GM21619 (cell line): ENCODE results near the gene VSIG4.
A peak's percentile ranks its signal among the peaks of the same experiment; 100 is the strongest.

Experiments
- ATAC-seq: cut with Tn5 transposase; IDR thresholded peaks from one replicate; pipeline ENCODE4 v1.9.1; 2021; ENCODE audit not compliant: unreplicated experiment

Gene VSIG4

DNA sequence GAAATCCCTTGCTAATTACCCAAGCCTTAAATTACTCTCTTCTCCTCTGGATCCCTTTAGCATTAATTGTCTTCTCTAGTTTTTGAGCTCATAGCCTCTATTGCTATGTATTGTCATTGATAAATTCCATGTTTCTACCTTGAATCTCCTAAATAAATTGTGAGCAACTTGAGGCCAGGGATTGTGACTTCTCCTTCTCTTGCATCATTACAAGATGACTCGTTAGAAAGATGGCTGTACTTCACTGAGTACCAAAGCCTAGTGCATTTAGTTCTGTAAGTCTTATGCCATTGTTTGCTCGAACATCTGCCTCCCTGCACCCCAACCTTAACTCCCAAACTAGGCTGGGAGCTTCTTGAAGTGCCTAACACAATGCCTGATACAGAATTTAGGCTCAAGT, 15.3 kb downstream of the VSIG4 start:
- no peak for ATAC-seq

DNA sequence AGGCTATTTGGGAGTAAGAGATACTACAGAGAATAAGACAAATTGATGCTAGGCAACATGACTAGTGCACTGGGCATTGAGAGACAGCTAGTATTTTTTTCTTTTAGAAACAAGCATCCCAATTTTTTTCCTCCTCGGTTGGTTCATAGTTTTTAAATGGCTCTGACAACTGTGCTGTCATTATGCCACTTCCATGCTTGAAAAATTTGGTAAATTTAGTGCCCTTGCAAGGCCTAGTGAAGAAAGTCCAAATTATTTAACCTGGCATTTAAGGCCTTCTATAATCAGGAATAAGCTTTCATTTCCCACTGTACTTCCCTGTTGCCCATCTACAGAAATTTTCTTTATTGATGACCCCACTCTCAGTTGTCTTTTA, 15.8 kb downstream of the VSIG4 start:
- no peak for ATAC-seq

DNA sequence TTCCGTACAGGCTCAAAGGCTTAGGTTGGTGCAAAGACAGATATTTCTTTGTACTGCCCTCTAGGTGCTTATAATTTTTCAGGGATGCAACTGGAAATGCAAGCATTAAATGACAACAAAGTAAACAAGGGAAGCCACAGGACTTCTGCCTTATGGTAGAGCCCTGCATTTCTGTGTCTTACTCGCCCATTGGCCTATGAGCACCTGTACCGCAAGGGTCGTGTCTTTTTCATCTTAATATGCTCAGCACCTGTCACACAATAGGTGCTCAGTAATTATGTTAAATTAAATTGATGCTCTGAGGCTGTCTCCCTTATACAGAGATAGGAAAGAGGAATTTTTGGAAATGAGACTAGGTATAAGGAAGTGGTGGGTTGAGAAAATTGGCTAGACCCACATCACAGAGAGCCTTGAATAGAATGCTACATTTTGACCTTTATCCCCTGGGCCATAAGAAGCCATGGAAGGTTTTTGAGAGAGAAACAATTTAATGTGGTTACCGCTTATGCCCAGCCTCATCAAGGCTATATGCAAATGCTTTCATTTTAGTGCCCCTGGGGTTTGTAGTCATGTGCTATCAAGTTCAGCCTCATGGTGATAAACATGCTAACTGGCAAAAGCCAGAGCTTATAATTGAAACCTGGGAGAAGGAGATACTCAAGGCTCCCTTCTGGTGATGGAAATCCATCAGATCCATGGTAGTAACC, 16.3 kb downstream of the VSIG4 start:
- no peak for ATAC-seq

DNA sequence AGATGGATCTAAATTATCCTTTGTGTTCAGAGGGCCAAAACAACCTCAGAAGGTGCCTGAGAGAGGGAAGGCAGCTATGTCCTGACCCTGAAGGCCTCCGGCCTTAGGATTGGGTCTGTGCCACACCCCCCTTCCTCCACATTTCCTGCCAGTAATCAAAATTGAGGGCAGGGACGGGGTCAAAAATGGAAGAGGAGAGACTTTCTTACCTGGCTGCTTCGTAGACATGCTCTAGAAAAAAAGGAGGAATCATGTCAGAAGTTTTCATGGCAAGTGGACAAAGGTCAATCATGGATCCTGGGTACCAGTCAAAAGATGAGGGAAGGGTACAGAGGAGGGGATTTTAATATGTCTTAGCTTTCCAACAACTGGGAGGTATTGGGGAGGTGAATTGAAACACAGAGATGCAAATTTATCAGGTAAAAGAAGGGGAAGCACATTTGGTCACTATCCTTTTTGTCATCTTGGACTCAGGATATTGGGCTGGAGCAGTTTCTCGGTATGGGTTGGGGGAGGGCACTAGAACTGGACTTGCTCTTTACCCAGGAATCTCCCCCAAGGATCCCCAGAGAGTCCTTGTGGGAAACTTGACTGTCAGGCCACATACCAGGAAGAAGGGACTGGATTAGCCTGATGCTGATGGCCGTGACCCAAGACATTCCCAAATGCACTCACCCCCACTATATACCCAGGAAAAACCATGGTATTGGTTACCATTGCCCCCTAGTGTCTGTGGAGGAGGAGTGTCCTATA, 17.1 kb downstream of the VSIG4 start:
- no peak for ATAC-seq

DNA sequence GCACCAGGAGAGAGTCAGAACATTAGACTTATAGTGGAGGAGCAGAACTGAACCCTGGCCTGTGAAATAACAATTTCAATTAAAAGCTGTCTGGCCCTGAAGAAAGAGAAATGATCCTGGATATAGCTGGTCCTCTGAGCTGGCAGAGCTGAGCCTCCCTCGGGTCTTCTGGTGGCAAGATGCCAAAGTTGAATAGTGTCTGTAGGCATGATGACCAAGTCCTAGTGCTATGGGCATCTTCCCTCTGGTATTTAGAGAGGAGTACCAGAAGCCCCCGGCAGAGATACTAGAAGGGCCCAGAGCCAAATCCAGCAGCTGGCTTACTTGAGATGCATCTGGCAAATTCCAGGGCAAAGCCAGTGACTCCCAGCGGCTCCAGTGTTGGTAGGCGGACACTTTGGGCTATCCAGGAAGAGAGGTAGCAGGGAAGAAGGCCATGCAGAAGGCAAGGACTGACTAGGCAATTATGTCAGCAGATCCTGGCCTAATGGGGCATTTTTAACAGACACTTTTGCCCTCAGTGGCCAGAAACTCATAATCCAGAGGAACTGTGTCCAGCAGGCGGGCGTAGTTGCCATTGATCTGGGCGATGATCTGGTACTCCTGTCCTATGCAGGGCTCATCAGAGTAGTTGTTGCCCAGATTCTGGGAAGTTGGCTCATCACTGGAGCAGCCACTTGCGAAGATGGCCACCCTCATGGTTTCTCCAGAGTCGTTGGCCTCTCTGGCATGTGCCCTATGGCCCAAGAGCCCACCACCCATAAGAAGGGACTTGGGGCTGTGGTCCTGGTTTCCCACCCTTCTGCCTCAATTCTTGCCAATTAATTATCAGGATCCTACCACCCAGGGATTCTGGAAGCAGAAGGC, 17.9 kb downstream of the VSIG4 start:
- ATAC-seq = no peak

GRCh38 chrX:66021401-66021764, 18.5 kb downstream of the VSIG4 start:
- ATAC-seq = no peak

DNA sequence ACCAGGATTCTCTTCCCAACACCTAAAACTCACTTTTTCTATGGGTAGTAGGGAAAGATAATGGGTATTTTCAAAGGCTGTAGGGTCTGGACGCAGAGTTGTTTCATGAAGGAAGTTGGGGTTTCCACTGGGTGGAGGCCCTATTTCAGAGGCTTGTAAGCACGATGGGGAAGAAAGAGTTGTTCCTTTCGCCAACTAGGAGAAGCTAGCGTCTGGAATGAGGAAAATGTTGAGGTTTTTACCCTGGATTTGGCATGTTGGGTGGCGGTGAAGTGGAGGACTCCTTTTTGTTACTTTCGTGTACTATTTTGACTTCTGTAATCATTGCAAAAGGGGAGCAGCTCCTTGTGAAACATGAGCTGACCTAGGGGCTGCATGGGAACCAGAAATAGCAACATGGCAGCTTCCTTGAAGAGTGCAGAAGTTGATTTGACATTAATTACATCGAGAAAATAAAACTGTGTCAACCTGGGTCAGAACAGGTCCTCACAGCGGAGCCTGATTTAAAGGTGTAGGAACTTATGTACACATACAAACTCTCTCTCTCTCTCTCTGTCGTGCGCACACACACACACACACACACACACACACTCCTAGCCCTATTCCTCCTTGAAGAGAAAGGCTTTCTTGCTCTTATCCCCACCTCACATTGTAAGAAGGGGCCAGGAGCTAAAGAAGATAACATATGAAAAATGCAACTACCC, 19.1 kb downstream of the VSIG4 start:
- no peak for ATAC-seq

DNA sequence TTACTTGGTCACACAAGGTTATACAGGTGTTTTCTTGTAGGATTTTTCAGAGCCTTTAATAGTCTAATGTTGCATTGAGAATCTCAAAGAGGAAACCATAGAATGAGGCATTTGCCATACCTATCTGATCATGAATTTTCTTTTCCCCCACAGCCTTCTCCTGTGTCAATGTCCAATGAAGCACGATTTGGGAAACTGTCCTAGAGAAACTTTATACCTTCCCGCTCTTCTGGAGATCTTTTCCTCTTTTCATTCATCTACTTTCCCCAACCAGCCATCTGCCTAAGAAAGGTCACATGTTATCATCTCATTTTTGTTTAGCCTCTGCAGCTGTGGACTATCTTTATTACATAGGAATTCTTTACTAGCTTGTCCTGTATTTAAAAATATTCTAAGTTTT, 19.9 kb downstream of the VSIG4 start:
- no peak for ATAC-seq

DNA sequence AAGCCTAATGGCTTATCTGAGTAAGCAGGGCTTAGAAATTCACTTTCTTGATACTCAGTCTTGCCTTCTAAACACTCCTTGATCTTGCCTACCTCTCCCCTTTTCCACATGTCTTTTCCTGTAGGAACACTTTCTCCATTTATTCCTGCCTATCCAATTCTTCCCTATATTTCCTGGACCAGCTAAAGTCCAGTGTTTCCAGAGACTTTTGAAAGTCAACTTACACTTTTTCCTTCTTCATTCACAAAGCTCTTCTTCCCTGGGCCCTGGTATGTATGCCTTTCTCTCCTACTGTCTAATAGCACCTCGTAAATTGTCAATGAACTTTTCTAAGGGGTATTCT, 20.6 kb downstream of the VSIG4 start:
- ATAC-seq = no peak

- ATAC-seq = no peak
Observed at GRCh38 chrX:66018585-66019309, 21.1 kb downstream of the VSIG4 start.

GRCh38 chrX:66017659-66018170, 22.2 kb downstream of the VSIG4 start:
- ATAC-seq = no peak

DNA sequence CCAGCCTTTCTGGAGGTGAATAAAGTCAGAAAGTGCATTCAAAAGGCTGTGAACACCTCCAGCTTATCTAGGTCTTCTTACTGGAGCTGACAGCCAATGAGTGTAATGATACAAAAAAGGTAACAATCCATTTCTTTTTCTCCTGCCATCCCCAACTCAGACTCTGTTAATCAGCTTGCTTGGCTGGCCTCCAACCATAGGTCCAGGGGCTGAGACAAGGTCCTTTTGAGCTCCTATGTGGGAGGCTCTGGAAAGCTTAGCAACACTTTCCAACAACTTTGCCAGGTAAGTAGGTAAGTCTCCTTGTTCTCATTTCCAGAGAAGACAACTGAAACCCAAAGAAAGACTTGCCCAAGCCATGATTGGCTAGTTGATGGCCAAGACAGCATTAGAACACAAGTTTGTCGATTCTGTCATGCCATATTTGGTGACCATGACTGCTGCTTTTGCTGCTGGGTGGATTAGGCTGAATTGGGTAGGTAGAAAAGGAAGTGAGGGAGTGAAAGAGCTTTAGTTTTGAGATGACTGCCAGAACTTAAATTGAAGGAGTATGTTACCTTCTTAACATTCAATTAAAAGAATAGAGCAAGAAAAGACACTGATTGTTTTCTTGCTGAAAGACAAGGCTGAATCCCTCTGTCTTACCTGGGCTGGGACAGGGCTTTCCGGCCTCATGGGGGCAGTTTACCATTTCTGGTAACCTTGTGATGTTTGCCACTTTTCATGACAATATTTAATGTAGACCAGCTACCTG, 22.8 kb downstream of the VSIG4 start:
- peak; percentile 21 for ATAC-seq

DNA sequence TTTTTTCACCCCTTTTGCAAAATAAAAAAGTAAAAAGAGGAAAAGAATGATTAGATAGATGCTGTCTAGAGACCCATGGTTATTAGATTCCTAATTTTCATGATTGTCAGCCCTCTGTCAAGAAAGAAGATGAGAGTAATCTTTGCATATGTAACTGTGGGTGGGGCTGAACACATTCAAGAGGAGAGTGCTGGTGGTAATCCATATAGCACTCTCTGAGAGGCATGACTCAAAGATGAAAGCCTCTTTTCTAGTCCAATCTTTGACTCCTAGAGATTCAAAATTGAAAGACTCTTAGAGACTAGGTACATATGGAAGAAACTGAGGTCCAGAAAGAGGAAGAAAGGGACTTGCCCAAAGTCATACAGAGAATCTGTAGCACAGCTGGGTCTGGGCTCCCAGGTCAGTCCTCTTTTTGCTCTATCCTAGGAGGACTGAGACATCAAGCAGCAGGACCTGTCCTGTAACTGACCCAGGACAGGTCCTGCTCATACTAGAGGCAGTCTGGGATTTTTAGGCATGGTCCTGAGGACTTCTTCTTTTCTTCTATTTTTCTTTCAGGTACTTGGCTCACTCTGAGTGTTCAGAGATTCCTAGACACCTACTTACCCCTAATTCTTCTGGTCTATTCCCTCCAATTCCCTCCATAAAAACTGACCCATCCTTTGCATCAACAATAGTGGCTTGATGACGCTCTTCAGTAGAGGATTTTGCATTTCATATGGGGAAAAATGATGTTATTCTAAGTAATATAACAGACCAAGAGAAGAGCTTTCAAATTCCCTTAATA, 23.8 kb downstream of the VSIG4 start:
- ATAC-seq = peak; percentile 33

DNA sequence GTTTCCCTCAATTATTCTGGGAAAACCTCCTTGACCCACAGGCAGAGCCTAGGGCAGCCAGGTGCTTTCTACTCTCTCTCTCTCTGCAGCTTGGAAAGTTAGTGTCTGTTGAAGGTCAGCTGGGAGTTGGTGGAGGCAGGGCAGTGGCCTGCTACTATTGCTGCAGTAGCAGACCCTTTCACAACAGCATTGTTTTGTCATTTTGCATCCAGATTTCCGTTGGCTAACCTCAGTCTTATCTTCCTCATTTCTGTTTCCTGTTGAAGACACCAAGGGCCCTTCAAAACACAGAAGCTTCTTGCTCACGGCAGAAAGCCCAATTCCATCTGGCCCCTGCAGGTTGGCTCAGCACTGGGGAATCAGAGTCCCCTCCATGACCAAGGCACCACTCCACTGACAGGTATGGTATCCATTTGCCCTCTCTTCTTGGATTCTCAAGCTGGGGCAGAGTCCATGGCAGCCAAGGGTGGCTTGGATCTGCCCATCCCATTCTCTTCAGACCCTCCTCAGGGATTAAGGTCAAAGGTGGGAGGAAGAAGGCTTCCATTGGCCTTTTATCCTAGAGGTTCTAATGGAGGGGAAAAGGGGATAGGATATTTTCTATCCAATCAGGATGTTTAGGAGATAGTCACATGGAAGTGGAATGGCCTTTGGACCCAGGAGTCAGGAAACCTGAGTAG, 24.6 kb downstream of the VSIG4 start:
- peak; percentile 29 for ATAC-seq

DNA sequence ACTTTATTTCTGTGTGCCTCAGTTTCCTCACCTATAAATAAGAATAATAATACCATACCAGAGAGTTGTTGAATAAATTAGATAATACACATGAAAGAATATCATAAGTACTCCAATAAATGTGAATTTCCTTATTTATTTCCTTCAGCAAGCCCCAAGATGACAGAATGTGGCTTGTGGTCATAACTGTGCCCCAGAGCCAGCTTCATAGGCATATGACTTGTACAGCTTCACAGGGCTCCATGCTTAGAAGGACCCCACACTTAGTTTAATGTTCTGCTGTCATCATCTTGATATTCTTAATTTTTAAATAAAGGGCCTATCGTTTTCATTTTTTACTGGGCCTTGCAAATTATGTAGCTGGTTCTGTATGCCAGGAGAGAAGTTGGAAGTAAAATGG, 25.3 kb downstream of the VSIG4 start:
- ATAC-seq = no peak

GRCh38 chrX:66014084-66014483, 25.8 kb downstream of the VSIG4 start:
- ATAC-seq = no peak

GRCh38 chrX:66013194-66013816, 26.6 kb downstream of the VSIG4 start:
- ATAC-seq = no peak

- peak; percentile 55 for ATAC-seq
Observed at GRCh38 chrX:66012094-66012534, 27.8 kb downstream of the VSIG4 start.
